HEK293T (cell line): ENCODE measurements around the gene PDE8A.

Experiments used
- ELF4 ChIP-seq: fragments of 450-650 bp; IDR thresholded peaks from 2 replicates; pipeline ENCODE4 v1.6.1; 2017; ENCODE audit warnings: antibody characterized with exemption
- HDGF ChIP-seq: fragments of 450-650 bp; IDR thresholded peaks from 2 replicates; pipeline ENCODE4 v1.6.1; 2017; ENCODE audit warnings: antibody characterized with exemption, borderline replicate concordance
- L3MBTL2 ChIP-seq: fragments of 450-650 bp; conservative IDR thresholded peaks from 2 replicates; pipeline ENCODE4 v1.6.1; 2016; ENCODE audit warnings: mild to moderate bottlenecking
- TARDBP ChIP-seq: fragments of 450-650 bp; IDR thresholded peaks from 2 replicates; pipeline ENCODE4 v1.6.1; 2016

DNA sequence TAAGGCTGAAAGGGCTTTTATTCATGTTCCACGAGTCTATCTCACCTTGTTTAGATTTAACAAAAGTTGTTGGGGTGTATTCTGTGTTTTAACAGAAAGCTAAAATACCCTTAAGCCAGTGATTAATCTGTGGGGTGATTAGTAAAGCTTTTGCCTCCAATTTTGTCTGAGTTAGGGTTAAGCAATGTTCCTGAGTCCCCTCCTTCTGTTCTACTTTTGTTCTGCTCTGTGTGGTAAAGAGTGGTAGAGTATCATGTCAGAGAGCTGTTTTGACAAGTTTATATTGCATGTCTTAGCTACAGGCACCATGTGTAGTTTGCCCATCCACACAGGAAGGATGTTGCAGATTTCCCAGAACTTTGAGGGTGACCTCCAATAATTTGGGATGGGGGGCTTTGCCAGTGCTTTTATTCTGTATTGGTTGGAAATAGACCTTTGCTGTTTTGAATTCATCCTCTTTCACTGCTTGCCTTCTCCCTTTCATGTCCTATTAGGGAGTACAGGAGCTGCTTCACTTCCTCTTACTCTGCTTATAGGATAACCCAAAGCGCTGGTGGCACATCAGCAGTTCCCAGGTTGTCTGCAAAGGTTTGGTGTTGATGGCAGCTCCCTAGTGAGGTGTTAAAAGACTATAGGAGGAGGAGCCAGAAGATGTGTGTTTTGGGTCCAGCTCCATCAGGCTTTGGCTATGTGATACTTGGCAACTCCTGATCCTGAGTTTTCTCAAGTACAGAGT lies 7.4 kb downstream of the PDE8A start:
- TF ChIP-seq HDGF (no peak), TARDBP (no peak), L3MBTL2 (no peak), ELF4 (no peak)
